HEK293 (cell line): Measurements from ENCODE around the gene PREX1.

Experiments
- CTCF ChIA-PET: fragments of 350-600 bp; formaldehyde crosslinking; extraction: SDS; loops from one replicate; lab custom pipeline; 2021; ENCODE audit warnings: antibody characterized with exemption; lab: Yijun Ruan, JAX
- POLR2A ChIA-PET: fragments of 300-600 bp; formaldehyde crosslinking; extraction: SDS; loops from one replicate; lab custom pipeline; 2020; ENCODE audit warnings: antibody characterized with exemption, inconsistent platforms; lab: Yijun Ruan, JAX
- H3K27ac ChIP-seq: fragments of 200-500 bp; sonication (Bioruptor generic); 2 replicates; pipeline ENCODE4 v1.5.1; 2014; ENCODE audit warnings: low read depth, low read length, control low read depth, inconsistent platforms; ENCODE audit errors: extremely low read depth
- H3K36me3 ChIP-seq, 2 experiments: fragments of 200-500 bp in 1 of 2; sonication (Bioruptor generic) in 1 of 2; 1 replicate in 1 of 2; 2 replicates in 1 of 2; pipeline ENCODE4 v1.5.1; 2014 to 2017; ENCODE audit warnings: inconsistent platforms in 2 of 2, low read length in 2 of 2; ENCODE audit not compliant: control insufficient read depth in 2 of 2, insufficient read depth in 1 of 2
- H3K4me1 ChIP-seq: fragments of 200-500 bp; sonication (Bioruptor generic); 2 replicates; pipeline ENCODE4 v1.5.1; 2014; ENCODE audit warnings: mild to moderate bottlenecking, low read length, inconsistent platforms; ENCODE audit not compliant: control insufficient read depth, insufficient read depth
- H3K4me3 ChIP-seq: 2 replicates; pipeline ENCODE4 v1.5.1; 2011; ENCODE audit warnings: low read depth, mild to moderate bottlenecking, control low read depth, low read length, moderate library complexity
- H3K9me3 ChIP-seq: fragments of 200-500 bp; sonication (Bioruptor generic); 2 replicates; pipeline ENCODE4 v1.5.1; 2014; ENCODE audit warnings: low read depth, low read length, inconsistent platforms; ENCODE audit not compliant: control insufficient read depth, insufficient read depth
- AEBP2 ChIP-seq: fragments of 450-650 bp; formaldehyde crosslinking; IDR thresholded peaks from 2 replicates; pipeline ENCODE4 v1.5.1; 2016; ENCODE audit warnings: missing biosample characterization, missing genetic modification characterization, borderline replicate concordance
- EGR2 ChIP-seq: fragments of 450-650 bp; formaldehyde crosslinking; IDR thresholded peaks from 2 replicates; pipeline ENCODE4 v1.5.1; 2016; ENCODE audit warnings: low read depth, missing biosample characterization, missing genetic modification characterization
- PATZ1 ChIP-seq: fragments of 450-650 bp; formaldehyde crosslinking; IDR thresholded peaks from 2 replicates; pipeline ENCODE4 v1.5.1; 2016; ENCODE audit warnings: missing biosample characterization, missing genetic modification characterization
- SP2 ChIP-seq: fragments of 450-650 bp; formaldehyde crosslinking; IDR thresholded peaks from 2 replicates; pipeline ENCODE4 v1.5.1; 2016; ENCODE audit warnings: missing biosample characterization, missing genetic modification characterization
- ZBTB8A ChIP-seq: fragments of 450-650 bp; formaldehyde crosslinking; IDR thresholded peaks from 2 replicates; pipeline ENCODE4 v1.5.1; 2016; ENCODE audit warnings: missing biosample characterization, missing genetic modification characterization
- ZNF169 ChIP-seq: fragments of 450-650 bp; formaldehyde crosslinking; IDR thresholded peaks from 2 replicates; pipeline ENCODE4 v1.5.1; 2016; ENCODE audit warnings: missing biosample characterization, missing genetic modification characterization
- ZNF362 ChIP-seq: fragments of 450-650 bp; formaldehyde crosslinking; IDR thresholded peaks from 2 replicates; pipeline ENCODE4 v1.5.1; 2016; ENCODE audit warnings: missing biosample characterization, missing genetic modification characterization
- ZNF398 ChIP-seq: fragments of 450-650 bp; formaldehyde crosslinking; IDR thresholded peaks from 2 replicates; pipeline ENCODE4 v1.5.1; 2017; ENCODE audit warnings: missing biosample characterization, missing genetic modification characterization
- ZNF473 ChIP-seq: fragments of 450-650 bp; formaldehyde crosslinking; IDR thresholded peaks from 2 replicates; pipeline ENCODE4 v1.5.1; 2017; ENCODE audit warnings: missing biosample characterization, missing genetic modification characterization
- ZNF521 ChIP-seq: fragments of 450-650 bp; formaldehyde crosslinking; IDR thresholded peaks from 2 replicates; pipeline ENCODE4 v1.5.1; 2017; ENCODE audit warnings: missing biosample characterization, mild to moderate bottlenecking, missing genetic modification characterization
- ZNF677 ChIP-seq: fragments of 450-650 bp; IDR thresholded peaks from 2 replicates; pipeline ENCODE4 v1.5.0; 2018; ENCODE audit warnings: missing biosample characterization, mild to moderate bottlenecking, missing genetic modification characterization, moderate library complexity
- ZSCAN18 ChIP-seq: fragments of 450-650 bp; formaldehyde crosslinking; IDR thresholded peaks from 2 replicates; pipeline ENCODE4 v1.5.1; 2016; ENCODE audit warnings: missing biosample characterization, missing genetic modification characterization

PREX1 gene

GRCh38 chr20:48685300-48685699 is 142.5 kb downstream of the PREX1 start (continued):
- TF ChIP-seq PATZ1 (tag by site-specific recombination) (no peak), ZNF473 (tag by site-specific recombination) (no peak), ZNF398 (tag by site-specific recombination) (no peak), ZSCAN18 (tag by site-specific recombination) (no peak), SP2 (tag by site-specific recombination) (no peak), ZNF362 (tag by site-specific recombination) (no peak), ZNF169 (no peak)

- TF ChIP-seq EGR2 (tag by site-specific recombination) (peak; percentile 46; the same call in 1 of the 2 replicates), AEBP2 (tag by site-specific recombination) (no peak)
- TF ChIP-seq, all 188 proteins: peak for 1
- peaks cover 12% of the 10 kb centered on the region for H3K4me1 ChIP-seq
- H3K4me3 ChIP-seq = no peak overlapping the region
- no peaks in the 10 kb centered on the region for H3K9me3 ChIP-seq
- ChIA-PET CTCF (interaction anchor here (0.5 to 4.1 kb wide), 4 partner anchors 14 to 220 kb away, joined by 3 to 21 read pairs (median 8); no protein-coding TSS in a partner anchor), POLR2A (no interaction called here)
- H3K27ac ChIP-seq = no peak overlapping the region
- no peaks in the 10 kb centered on the region for H3K36me3 ChIP-seq
Measured at GRCh38 chr20:48684501-48685041, 143.2 kb downstream of the PREX1 start.

GRCh38 chr20:48683467-48684175 is 144.2 kb downstream of the PREX1 start:
- H3K4me1 ChIP-seq = peaks cover 12% of the 10 kb centered on the region
- CTCF ChIA-PET = interaction anchor here (0.6 to 4.1 kb wide), 3 partner anchors 15 to 302 kb away, joined by 3 to 21 read pairs (median 12); no protein-coding TSS in a partner anchor
- no peak overlapping the region for H3K4me3 ChIP-seq
- TF ChIP-seq ZNF677 (tag by site-specific recombination) = no peak
- no peak for TF ChIP-seq ZBTB8A (tag by site-specific recombination)
- no peak for TF ChIP-seq ZNF521
- no peak overlapping the region for H3K27ac ChIP-seq
- H3K9me3 ChIP-seq = no peaks in the 10 kb centered on the region
- no peaks in the 10 kb centered on the region for H3K36me3 ChIP-seq
- POLR2A ChIA-PET = no interaction called here
